HCT116 (cell line): Measurements from ENCODE around the gene SLC2A13. TPM values are rescaled to one million over a fixed set of nuclear protein-coding genes. Genes with fewer than 3 reads are reported as not detected.

Experiments
- ATAC-seq: fragments of 200-7000 bp; cut with Tn5 transposase; 2 replicates; pipeline ENCODE4 v1.9.1; 2020; ENCODE audit warnings: mild to moderate bottlenecking, moderate library complexity
- BruUV-seq: library from RNA; stranded (reverse); fragments of 400-500 nt; replicated peaks from 2 replicates; lab custom pipeline; 2021; lab: Mats Ljungman, UMichigan
- CTCF ChIA-PET: fragments of 300-600 bp; sonication (Branson Sonifier 250); formaldehyde crosslinking; loops from one replicate; lab custom pipeline; 2021; ENCODE audit warnings: antibody characterized with exemption; lab: Charles Lee
- POLR2A ChIA-PET: fragments of 300-600, 350-600 bp; sonication (Branson Sonifier 250); formaldehyde crosslinking; loops from one replicate; lab custom pipeline; 2021; ENCODE audit warnings: antibody characterized with exemption; lab: Charles Lee
- RAD21 ChIA-PET, 2 experiments: fragments of 300-600 bp; sonication (Branson Sonifier 250); formaldehyde crosslinking; loops; one replicate each; lab custom pipeline; 2023; ENCODE audit warnings: low total read pairs in 2 of 2; ENCODE audit not compliant: uncharacterized antibody in 2 of 2, unreplicated experiment in 2 of 2, low non-redundant PET in 1 of 2; lab: Charles Lee
- DNase-seq: peaks from one replicate; pipeline ENCODE4 v3.0.0-alpha.2; 2010; ENCODE audit warnings: low read depth, low spot score
- H2AFZ ChIP-seq: fragments of 200-600 bp; shearing (Covaris generic), sonication (generic); 2 replicates; pipeline ENCODE4 v1.6.1; 2017; ENCODE audit warnings: low read depth, mixed run types, mixed read lengths, antibody characterized with exemption, low read length; ENCODE audit not compliant: poor library complexity, severe bottlenecking
- H3K27ac ChIP-seq: 2 replicates; pipeline ENCODE4 v1.5.1; 2012; ENCODE audit warnings: low read depth, low read length
- H3K27me3 ChIP-seq: fragments of 200-600 bp; sonication (generic); 2 replicates; pipeline ENCODE4 v1.6.1; 2016; ENCODE audit warnings: mixed run types, low read length, mixed read lengths; ENCODE audit not compliant: insufficient read depth
- H3K36me3 ChIP-seq, 2 experiments: fragments of 200-500 bp in 1 of 2; fragments of 200-600 bp in 1 of 2; sonication (Bioruptor generic) in 1 of 2; sonication (generic) in 1 of 2; 2 replicates each; pipeline versions ENCODE4 v1.5.1 to v1.6.1; 2014 to 2016; ENCODE audit warnings: low read length in 2 of 2, inconsistent platforms in 1 of 2, mixed read lengths in 1 of 2, mixed run types in 1 of 2; ENCODE audit not compliant: insufficient read depth in 2 of 2, control insufficient read depth in 1 of 2
- H3K4me1 ChIP-seq, 2 experiments: fragments of 200-600 bp in 1 of 2; sonication (generic) in 1 of 2; 2 replicates each; pipeline versions ENCODE4 v1.5.1 to v1.6.1; 2012 to 2017; ENCODE audit warnings: low read length in 2 of 2, inconsistent platforms in 1 of 2, mild to moderate bottlenecking in 1 of 2, mixed read lengths in 1 of 2, mixed run types in 1 of 2, moderate library complexity in 1 of 2; ENCODE audit not compliant: insufficient read depth in 2 of 2, control insufficient read depth in 1 of 2
- H3K4me2 ChIP-seq: fragments of 200-600 bp; sonication (generic); 2 replicates; pipeline ENCODE4 v1.6.1; 2017; ENCODE audit warnings: mixed run types, low read length, mixed read lengths
- H3K4me3 ChIP-seq, 2 experiments: fragments of 200-600 bp in 1 of 2; sonication (generic) in 1 of 2; replicated peaks in 1 of 2; 2 replicates each; pipeline ENCODE4 v1.5.1; 2011 to 2016; ENCODE audit warnings: low read length in 2 of 2, control low read depth in 1 of 2, low read depth in 1 of 2, mild to moderate bottlenecking in 1 of 2, mixed read lengths in 1 of 2, mixed run types in 1 of 2
- H3K79me2 ChIP-seq: fragments of 200-600 bp; sonication (generic); 2 replicates; pipeline ENCODE4 v1.6.1; 2017; ENCODE audit warnings: mild to moderate bottlenecking, mixed run types, low read length, moderate library complexity, mixed read lengths; ENCODE audit not compliant: insufficient read depth
- H3K9ac ChIP-seq: fragments of 200-600 bp; sonication (generic); 2 replicates; pipeline ENCODE4 v1.6.1; 2016; ENCODE audit warnings: low read length, mixed read lengths
- H3K9me2 ChIP-seq: fragments of 200-600 bp; sonication (generic), shearing (Covaris generic); 2 replicates; pipeline ENCODE4 v1.6.1; 2017; ENCODE audit warnings: mixed run types, mild to moderate bottlenecking, moderate library complexity; ENCODE audit not compliant: insufficient read depth
- H3K9me3 ChIP-seq, 2 experiments: fragments of 200-500 bp in 1 of 2; fragments of 200-600 bp in 1 of 2; sonication (Bioruptor generic) in 1 of 2; sonication (generic) in 1 of 2; 2 replicates each; pipeline ENCODE4 v1.6.1; 2014 to 2017; ENCODE audit warnings: low read length in 2 of 2, mixed read lengths in 2 of 2, inconsistent platforms in 1 of 2, low read depth in 1 of 2, mild to moderate bottlenecking in 1 of 2, mixed run types in 1 of 2, moderate library complexity in 1 of 2; ENCODE audit not compliant: control insufficient read depth in 1 of 2, insufficient read depth in 1 of 2
- H4K20me1 ChIP-seq: fragments of 200-600 bp; sonication (generic), shearing (Covaris generic); 2 replicates; pipeline ENCODE4 v1.6.1; 2017; ENCODE audit warnings: mixed run types, mild to moderate bottlenecking, moderate library complexity; ENCODE audit not compliant: insufficient read depth
- CBX3 ChIP-seq: IDR thresholded peaks from 2 replicates; pipeline ENCODE4 v1.6.1; 2012; ENCODE audit warnings: low read depth
- CEBPB ChIP-seq: IDR thresholded peaks from 2 replicates; pipeline ENCODE4 v1.6.1; 2012; ENCODE audit warnings: low read depth
- ELF1 ChIP-seq: IDR thresholded peaks from 2 replicates; pipeline ENCODE4 v1.6.1; 2012; ENCODE audit warnings: low read depth, borderline replicate concordance
- EZH2 ChIP-seq: fragments of 200-600 bp; sonication (generic); IDR thresholded peaks from 2 replicates; pipeline ENCODE4 v1.6.1; 2017; ENCODE audit warnings: antibody characterized with exemption, mixed run types
- EZH2phosphoT487 ChIP-seq: fragments of 200-600 bp; IDR thresholded peaks from 2 replicates; pipeline ENCODE4 v1.6.1; 2018; ENCODE audit warnings: antibody characterized with exemption, borderline replicate concordance
- FOSL1 ChIP-seq: IDR thresholded peaks from 2 replicates; pipeline ENCODE4 v1.6.1; 2012; ENCODE audit warnings: low read depth
- POLR2AphosphoS5 ChIP-seq: IDR thresholded peaks from 2 replicates; pipeline ENCODE4 v1.6.1; 2011; ENCODE audit warnings: mild to moderate bottlenecking, low read depth, low read length, moderate library complexity
- RAD21 ChIP-seq: IDR thresholded peaks from 2 replicates; pipeline ENCODE4 v1.6.1; 2012; ENCODE audit warnings: low read depth, mild to moderate bottlenecking
- SIN3A ChIP-seq: IDR thresholded peaks from 2 replicates; pipeline ENCODE4 v1.6.1; 2012; ENCODE audit warnings: low read depth
- SRF ChIP-seq: IDR thresholded peaks from 2 replicates; pipeline ENCODE4 v1.6.1; 2012; ENCODE audit warnings: low read depth
- ZFX ChIP-seq: fragments of 450-650 bp; IDR thresholded peaks from 2 replicates; pipeline ENCODE4 v1.6.1; 2017
- ZNF274 ChIP-seq: fragments of 200-500 bp; sonication (Bioruptor generic); IDR thresholded peaks from 2 replicates; pipeline ENCODE4 v1.6.1; 2014; ENCODE audit warnings: mild to moderate bottlenecking, low read depth, low read length, inconsistent platforms
- intact Hi-C: fragments of 100-400 bp; cut with micrococcal nuclease; formaldehyde crosslinking; loops from 2 replicates; pipeline ENCODE4 v1.10.0; 2022
- total RNA-seq: library from RNA; stranded (reverse); gene quantifications from one replicate; pipeline ENCODE4 v1.2.1, GENCODE V29; 2021; ENCODE audit not compliant: unreplicated experiment

Gene SLC2A13
- total RNA-seq, 1 experiment from 2014 or later: 6.8 TPM

DNA sequence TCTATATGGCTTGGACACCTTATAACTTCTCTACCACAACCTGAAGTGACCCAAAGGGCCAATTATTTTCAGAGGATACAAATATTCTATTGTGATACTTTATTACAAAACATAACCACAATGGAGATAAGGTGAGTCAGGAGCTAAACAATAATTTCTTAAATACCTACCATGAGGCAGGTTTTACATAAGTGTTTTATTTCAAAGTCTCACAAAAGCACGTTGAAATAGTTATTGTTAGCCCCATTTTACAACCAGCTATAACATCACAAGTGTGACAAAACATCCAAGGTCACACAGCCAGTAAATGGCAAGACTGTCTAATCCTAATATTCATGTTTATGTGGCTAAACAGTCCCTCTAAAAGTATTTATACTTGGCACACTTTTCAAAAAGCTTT, 40.2 kb downstream of the SLC2A13 start:
- Histone ChIP-seq H3K79me2 (no peaks in the 10 kb centered on the region), H3K36me3 (no peaks in the 10 kb centered on the region), H3K4me3 (no peak overlapping the region), H4K20me1 (no peaks in the 10 kb centered on the region), H3K4me1 (no peaks in the 10 kb centered on the region), H3K27ac (no peak overlapping the region), H3K4me2 (no peak overlapping the region), H3K9ac (no peak overlapping the region), H3K9me3 (no peaks in the 10 kb centered on the region), H3K9me2 (no peaks in the 10 kb centered on the region), H3K27me3 (no peaks in the 10 kb centered on the region), H2AFZ (no peak overlapping the region)
- no TSS peak for BruUV-seq
- no peak for ATAC-seq
- CTCF ChIA-PET: no interaction called here
- DNase-seq: no peak
- POLR2A ChIA-PET: no interaction called here
- RAD21 ChIA-PET: no interaction called here
- TF ChIP-seq SRF (no peak), CBX3 (no peak), ZFX (no peak), EZH2phosphoT487 (no peak), ZNF274 (no peak), SIN3A (no peak), CEBPB (no peak), EZH2 (no peak), POLR2AphosphoS5 (no peak), ELF1 (no peak), RAD21 (no peak)
- intact Hi-C loops: no loop called here

DNA sequence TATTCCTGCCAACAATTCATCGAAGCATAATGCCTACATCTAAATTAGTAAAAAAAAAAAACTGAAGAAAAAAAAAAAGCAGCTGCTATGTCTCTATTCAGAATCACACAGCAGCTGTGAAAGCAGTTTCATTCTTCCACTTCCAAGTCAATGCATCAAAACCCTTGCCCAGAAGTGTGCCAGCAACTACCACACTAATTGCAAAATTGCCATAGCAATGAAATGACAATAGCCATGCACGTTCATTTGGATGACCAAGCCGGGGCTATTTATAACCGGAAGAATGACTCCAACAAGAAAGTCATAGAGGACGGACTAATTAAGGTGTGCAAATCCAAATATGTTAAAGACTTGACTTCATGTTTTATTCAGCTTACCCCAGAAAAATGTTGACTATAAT, 42.5 kb downstream of the SLC2A13 start:
- Histone ChIP-seq H3K4me2 (no peak overlapping the region), H3K4me1 (no peaks in the 10 kb centered on the region), H3K27ac (no peak overlapping the region), H3K9me2 (no peaks in the 10 kb centered on the region), H3K79me2 (no peaks in the 10 kb centered on the region), H3K9ac (no peak overlapping the region), H2AFZ (no peak overlapping the region), H3K36me3 (no peaks in the 10 kb centered on the region), H4K20me1 (no peaks in the 10 kb centered on the region), H3K27me3 (no peaks in the 10 kb centered on the region), H3K4me3 (no peak overlapping the region), H3K9me3 (no peaks in the 10 kb centered on the region)
- no TSS peak for BruUV-seq
- CTCF ChIA-PET: no interaction called here
- RAD21 ChIA-PET: no interaction called here
- POLR2A ChIA-PET: no interaction called here
- no peak for DNase-seq
- intact Hi-C loops: no loop called here
- ATAC-seq: no peak
- no peak for TF ChIP-seq FOSL1
- TF ChIP-seq SRF: no peak
- no peak for TF ChIP-seq EZH2
- no peak for TF ChIP-seq SIN3A
